DOHH2 (cell line): ENCODE measurements around the gene SLBP.

Experiments used
- H3F3A ChIP-seq: fragments of 200-600 bp; sonication (generic), shearing (Covaris generic); 2 replicates; pipeline ENCODE4 v1.6.0; 2016; ENCODE audit warnings: antibody characterized with exemption, mild to moderate bottlenecking; ENCODE audit not compliant: control insufficient read depth, insufficient read depth
- H3K27ac ChIP-seq: fragments of 200-600 bp; sonication (generic); 2 replicates; pipeline ENCODE4 v1.5.1; 2014; ENCODE audit warnings: low read depth, mild to moderate bottlenecking, low read length, moderate library complexity
- H3K27me3 ChIP-seq: fragments of 200-600 bp; sonication (generic); 2 replicates; pipeline ENCODE4 v1.6.1; 2014; ENCODE audit warnings: mild to moderate bottlenecking, low read length, mixed read lengths; ENCODE audit not compliant: control insufficient read depth
- H3K36me3 ChIP-seq: fragments of 200-600 bp; sonication (generic); 2 replicates; pipeline ENCODE4 v1.6.1; 2014; ENCODE audit warnings: mild to moderate bottlenecking, low read length, moderate library complexity, mixed read lengths; ENCODE audit not compliant: control insufficient read depth
- H3K4me1 ChIP-seq: fragments of 200-600 bp; sonication (generic); 2 replicates; pipeline ENCODE4 v1.6.1; 2014; ENCODE audit warnings: mild to moderate bottlenecking, low read length, mixed read lengths; ENCODE audit not compliant: control insufficient read depth
- H3K4me2 ChIP-seq: fragments of 200-600 bp; sonication (generic); 2 replicates; pipeline ENCODE4 v1.6.0; 2014; ENCODE audit warnings: mild to moderate bottlenecking, low read length, moderate library complexity
- H3K4me3 ChIP-seq: fragments of 200-600 bp; sonication (generic); 2 replicates; pipeline ENCODE4 v1.5.1; 2014; ENCODE audit warnings: mild to moderate bottlenecking, low read length, mixed read lengths
- H3K79me2 ChIP-seq: fragments of 200-600 bp; sonication (generic); 2 replicates; pipeline ENCODE4 v1.6.1; 2014; ENCODE audit warnings: mild to moderate bottlenecking, low read length, mixed read lengths; ENCODE audit not compliant: control insufficient read depth
- H3K9me2 ChIP-seq: fragments of 200-600 bp; sonication (generic); replicated peaks from 2 replicates; pipeline ENCODE4 v1.6.1; 2014; ENCODE audit warnings: mild to moderate bottlenecking, low read length, mixed read lengths; ENCODE audit not compliant: control insufficient read depth
- H3K9me3 ChIP-seq: fragments of 200-600 bp; sonication (generic); 2 replicates; pipeline ENCODE4 v1.6.1; 2014; ENCODE audit warnings: antibody characterized with exemption, low read length, mixed read lengths; ENCODE audit not compliant: control insufficient read depth, insufficient read depth
- H4K20me1 ChIP-seq: fragments of 200-600 bp; sonication (generic); 2 replicates; pipeline ENCODE4 v1.6.0; 2014; ENCODE audit warnings: low read depth, mild to moderate bottlenecking, antibody characterized with exemption, low read length, moderate library complexity; ENCODE audit not compliant: control insufficient read depth, insufficient read depth
- CTCF ChIP-seq: fragments of 200-600 bp; sonication (generic); IDR thresholded peaks from one replicate; pipeline ENCODE4 v1.5.1; 2014; ENCODE audit warnings: antibody characterized with exemption, mild to moderate bottlenecking, low read depth, low read length; ENCODE audit not compliant: poor library complexity, severe bottlenecking
- EZH2phosphoT487 ChIP-seq: fragments of 200-600 bp; sonication (generic); IDR thresholded peaks from 2 replicates; pipeline ENCODE4 v1.6.1; 2017; ENCODE audit warnings: borderline replicate concordance, mild to moderate bottlenecking, antibody characterized with exemption, low read length, moderate library complexity, mixed read lengths

The SLBP gene

GRCh38 chr4:1721003-1721665 lies 9.0 kb upstream of the SLBP start, which contains the start of the genes TACC3 and TMEM129:
Gene TACC3, plus strand, starts transcription at chr4:1721521. Its CDS starts 1,901 bp downstream, at chr4:1723422.
Gene TMEM129, minus strand, starts transcription at chr4:1721323. Its CDS starts 486 bp downstream, at chr4:1720837.
- Histone ChIP-seq H4K20me1 (peaks cover 26% of the 10 kb centered on the region), H3K9me3 (no peaks in the 10 kb centered on the region), H3K9me2 (no peaks in the 10 kb centered on the region), H3K4me1 (peaks cover 75% of the 10 kb centered on the region), H3K27ac (peak within 1 kb of the TSS; percentile 96), H3K4me3 (peak within 1 kb of the TSS; percentile 92), H3K36me3 (peaks cover 78% of the 10 kb centered on the region), H3F3A (peaks cover 33% of the 10 kb centered on the region), H3K4me2 (peak within 1 kb of the TSS; percentile 91), H3K79me2 (peaks cover 89% of the 10 kb centered on the region), H3K27me3 (no peaks in the 10 kb centered on the region)
- TF ChIP-seq EZH2phosphoT487: no peak
- TF ChIP-seq CTCF: no peak

- Histone ChIP-seq H3K36me3 (peaks cover 77% of the 10 kb centered on the region), H3F3A (peaks cover 39% of the 10 kb centered on the region), H3K4me1 (peaks cover 75% of the 10 kb centered on the region), H4K20me1 (peaks cover 21% of the 10 kb centered on the region), H3K9me3 (no peaks in the 10 kb centered on the region), H3K9me2 (no peaks in the 10 kb centered on the region), H3K4me3 (peak overlapping the region; percentile 92), H3K27ac (peak overlapping the region; percentile 96), H3K4me2 (peak overlapping the region; percentile 91), H3K79me2 (peaks cover 88% of the 10 kb centered on the region), H3K27me3 (no peaks in the 10 kb centered on the region)
- TF ChIP-seq EZH2phosphoT487: no peak
Measured at GRCh38 chr4:1720163-1720983, 8.3 kb upstream of the SLBP start.

- peaks cover 87% of the 10 kb centered on the region for H3K79me2 ChIP-seq
- H3K36me3 ChIP-seq: peaks cover 76% of the 10 kb centered on the region
- H3K4me3 ChIP-seq: peak overlapping the region; percentile 92
- no peaks in the 10 kb centered on the region for H3K9me2 ChIP-seq
- H3K4me2 ChIP-seq: peak overlapping the region; percentile 91
- H3K9me3 ChIP-seq: no peaks in the 10 kb centered on the region
- H3K4me1 ChIP-seq: peaks cover 73% of the 10 kb centered on the region
- peak overlapping the region; percentile 96 for H3K27ac ChIP-seq
- no peak for TF ChIP-seq CTCF
- no peak for TF ChIP-seq EZH2phosphoT487
- no peaks in the 10 kb centered on the region for H3K27me3 ChIP-seq
- peaks cover 9% of the 10 kb centered on the region; the same call in 1 of the 2 replicates for H4K20me1 ChIP-seq
- peaks cover 52% of the 10 kb centered on the region for H3F3A ChIP-seq
Measured at GRCh38 chr4:1718095-1718850, 6.2 kb upstream of the SLBP start.
